SK-N-SH treated with all-trans-retinoic acid at 6 μM for 48 hours (cell line): Measurements from ENCODE around the gene PCED1A.

Source experiments
- ATAC-seq: fragments of 200-7000 bp; cut with Tn5 transposase; 3 replicates; pipeline ENCODE4 v1.9.1; 2020; ENCODE audit warnings: mild to moderate bottlenecking, moderate library complexity
- ARNTL ChIP-seq: fragments of 450-650 bp; formaldehyde crosslinking; IDR thresholded peaks from 2 replicates; pipeline ENCODE4 v1.5.0; 2020; ENCODE audit warnings: low read depth, mild to moderate bottlenecking, moderate library complexity, borderline replicate concordance
- BACH2 ChIP-seq: fragments of 250-450 bp; sonication (Bioruptor Pico); IDR thresholded peaks from 2 replicates; pipeline ENCODE4 v1.9.0; 2021; ENCODE audit warnings: mild to moderate bottlenecking, borderline replicate concordance
- CSDC2 ChIP-seq: fragments of 250-450 bp; sonication (Bioruptor Pico); IDR thresholded peaks from 2 replicates; pipeline ENCODE4 v1.5.0; 2020; ENCODE audit warnings: mild to moderate bottlenecking, moderate library complexity
- ESRRG ChIP-seq: fragments of 250-450 bp; sonication (Bioruptor Pico); IDR thresholded peaks from 2 replicates; pipeline ENCODE4 v1.6.1; 2021; ENCODE audit warnings: mild to moderate bottlenecking
- ISL1 ChIP-seq: fragments of 250-450 bp; sonication (Bioruptor Pico); IDR thresholded peaks from 2 replicates; pipeline ENCODE4 v2.1.2; 2022; ENCODE audit warnings: mild to moderate bottlenecking, moderate library complexity
- OSR1 ChIP-seq: fragments of 250-450 bp; sonication (Bioruptor Pico); IDR thresholded peaks from 2 replicates; pipeline ENCODE4 v1.8.0; 2022; ENCODE audit warnings: moderate library complexity, mild to moderate bottlenecking, inconsistent platforms
- PPARA ChIP-seq: fragments of 250-450 bp; sonication (Bioruptor Pico); IDR thresholded peaks from 2 replicates; pipeline ENCODE4 v1.5.0; 2020; ENCODE audit warnings: mild to moderate bottlenecking, borderline replicate concordance
- RARB ChIP-seq: fragments of 250-450 bp; sonication (Bioruptor Pico); IDR thresholded peaks from 2 replicates; pipeline ENCODE4 v1.8.0; 2021; ENCODE audit warnings: mild to moderate bottlenecking, moderate library complexity
- SNAI2 ChIP-seq: fragments of 250-450 bp; sonication (Bioruptor Pico); IDR thresholded peaks from 2 replicates; pipeline ENCODE4 v1.5.0; 2020; ENCODE audit warnings: mild to moderate bottlenecking, moderate library complexity
- TCF4 ChIP-seq: fragments of 250-450 bp; sonication (Bioruptor Pico); IDR thresholded peaks from 2 replicates; pipeline ENCODE4 v1.8.0; 2021; ENCODE audit warnings: mild to moderate bottlenecking, moderate library complexity, borderline replicate concordance
- ZC3H10 ChIP-seq: fragments of 250-450 bp; sonication (Bioruptor Pico); IDR thresholded peaks from 2 replicates; pipeline ENCODE4 v1.5.1; 2021; ENCODE audit warnings: mild to moderate bottlenecking, moderate library complexity
- ZFP3 ChIP-seq: fragments of 250-450 bp; sonication (Bioruptor Pico); IDR thresholded peaks from 2 replicates; pipeline ENCODE4 v1.5.0; 2020; ENCODE audit warnings: mild to moderate bottlenecking, moderate library complexity
- ZFP30 ChIP-seq: fragments of 450-650 bp; formaldehyde crosslinking; IDR thresholded peaks from 2 replicates; pipeline ENCODE4 v1.5.0; 2022; ENCODE audit warnings: mild to moderate bottlenecking, moderate library complexity
- ZNF565 ChIP-seq: fragments of 450-650 bp; formaldehyde crosslinking; conservative IDR thresholded peaks from 2 replicates; pipeline ENCODE4 v1.5.0; 2020; ENCODE audit warnings: low read depth, mild to moderate bottlenecking, moderate library complexity
- ZNF70 ChIP-seq: fragments of 450-650 bp; formaldehyde crosslinking; IDR thresholded peaks from 2 replicates; pipeline ENCODE4 v1.5.0; 2020; ENCODE audit warnings: mild to moderate bottlenecking, moderate library complexity
- ZNF8 ChIP-seq: fragments of 450-650 bp; formaldehyde crosslinking; IDR thresholded peaks from 2 replicates; pipeline ENCODE4 v1.5.0; 2020; ENCODE audit warnings: mild to moderate bottlenecking, moderate library complexity
- TF ChIP-seq, protein P1 (sequence below): fragments of 250-450 bp; sonication (Bioruptor Pico); IDR thresholded peaks from 2 replicates; pipeline ENCODE4 v1.5.0; 2020; ENCODE audit warnings: mild to moderate bottlenecking, moderate library complexity
- TF ChIP-seq, protein P2 (sequence below): fragments of 250-450 bp; sonication (Bioruptor Pico); IDR thresholded peaks from 2 replicates; pipeline ENCODE4 v1.5.1; 2021; ENCODE audit warnings: mild to moderate bottlenecking, moderate library complexity
- TF ChIP-seq, protein P3 (sequence below): fragments of 250-450 bp; sonication (Bioruptor Pico); IDR thresholded peaks from 2 replicates; pipeline ENCODE4 v1.5.1; 2020; ENCODE audit warnings: low read depth, mild to moderate bottlenecking, moderate library complexity
- TF ChIP-seq, protein P4 (sequence below): fragments of 250-450 bp; sonication (Bioruptor Pico); IDR thresholded peaks from 2 replicates; pipeline ENCODE4 v1.8.0; 2021; ENCODE audit warnings: low read depth, mild to moderate bottlenecking, moderate library complexity, borderline replicate concordance

The PCED1A gene

DNA sequence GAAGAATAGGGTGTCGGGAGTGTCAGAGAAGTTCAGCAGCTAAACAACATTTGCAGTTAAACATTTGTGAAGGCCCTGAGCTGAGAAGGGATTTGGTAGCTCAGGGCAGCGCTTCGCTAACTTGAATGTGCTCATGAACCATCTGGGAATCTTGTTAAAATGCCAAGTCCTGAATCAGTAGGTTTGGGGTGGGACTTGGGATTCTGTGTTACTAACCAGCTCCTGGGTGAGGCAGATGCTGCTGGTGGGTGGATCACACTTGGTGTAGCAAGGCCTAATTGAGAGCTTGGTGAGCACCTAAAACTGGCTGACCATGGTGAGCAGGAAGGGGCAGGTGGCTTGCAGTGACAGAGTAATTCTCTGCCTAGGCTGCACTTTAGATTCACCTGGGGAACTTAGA is 38.7 kb upstream of the PCED1A start:
- ATAC-seq, result peak; percentile 52
- TF ChIP-seq BACH2 (CRISPR knock-in tag), result no peak
- TF ChIP-seq, protein P1, sequence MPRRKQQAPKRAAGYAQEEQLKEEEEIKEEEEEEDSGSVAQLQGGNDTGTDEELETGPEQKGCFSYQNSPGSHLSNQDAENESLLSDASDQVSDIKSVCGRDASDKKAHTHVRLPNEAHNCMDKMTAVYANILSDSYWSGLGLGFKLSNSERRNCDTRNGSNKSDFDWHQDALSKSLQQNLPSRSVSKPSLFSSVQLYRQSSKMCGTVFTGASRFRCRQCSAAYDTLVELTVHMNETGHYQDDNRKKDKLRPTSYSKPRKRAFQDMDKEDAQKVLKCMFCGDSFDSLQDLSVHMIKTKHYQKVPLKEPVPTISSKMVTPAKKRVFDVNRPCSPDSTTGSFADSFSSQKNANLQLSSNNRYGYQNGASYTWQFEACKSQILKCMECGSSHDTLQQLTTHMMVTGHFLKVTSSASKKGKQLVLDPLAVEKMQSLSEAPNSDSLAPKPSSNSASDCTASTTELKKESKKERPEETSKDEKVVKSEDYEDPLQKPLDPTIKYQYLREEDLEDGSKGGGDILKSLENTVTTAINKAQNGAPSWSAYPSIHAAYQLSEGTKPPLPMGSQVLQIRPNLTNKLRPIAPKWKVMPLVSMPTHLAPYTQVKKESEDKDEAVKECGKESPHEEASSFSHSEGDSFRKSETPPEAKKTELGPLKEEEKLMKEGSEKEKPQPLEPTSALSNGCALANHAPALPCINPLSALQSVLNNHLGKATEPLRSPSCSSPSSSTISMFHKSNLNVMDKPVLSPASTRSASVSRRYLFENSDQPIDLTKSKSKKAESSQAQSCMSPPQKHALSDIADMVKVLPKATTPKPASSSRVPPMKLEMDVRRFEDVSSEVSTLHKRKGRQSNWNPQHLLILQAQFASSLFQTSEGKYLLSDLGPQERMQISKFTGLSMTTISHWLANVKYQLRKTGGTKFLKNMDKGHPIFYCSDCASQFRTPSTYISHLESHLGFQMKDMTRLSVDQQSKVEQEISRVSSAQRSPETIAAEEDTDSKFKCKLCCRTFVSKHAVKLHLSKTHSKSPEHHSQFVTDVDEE (CRISPR knock-in tag), result no peak
- no peak for TF ChIP-seq OSR1
- TF ChIP-seq ZNF565 (CRISPR knock-in tag), result no peak
- no peak for TF ChIP-seq ZNF70 (CRISPR knock-in tag)
- TF ChIP-seq ESRRG, result no peak
- TF ChIP-seq TCF4 (CRISPR knock-in tag), result no peak
- no peak for TF ChIP-seq ZNF8 (CRISPR knock-in tag)
- no peak for TF ChIP-seq CSDC2 (CRISPR knock-in tag)
- no peak for TF ChIP-seq RARB (CRISPR knock-in tag)
- no peak for TF ChIP-seq ISL1 (CRISPR knock-in tag)
- TF ChIP-seq, protein P2, sequence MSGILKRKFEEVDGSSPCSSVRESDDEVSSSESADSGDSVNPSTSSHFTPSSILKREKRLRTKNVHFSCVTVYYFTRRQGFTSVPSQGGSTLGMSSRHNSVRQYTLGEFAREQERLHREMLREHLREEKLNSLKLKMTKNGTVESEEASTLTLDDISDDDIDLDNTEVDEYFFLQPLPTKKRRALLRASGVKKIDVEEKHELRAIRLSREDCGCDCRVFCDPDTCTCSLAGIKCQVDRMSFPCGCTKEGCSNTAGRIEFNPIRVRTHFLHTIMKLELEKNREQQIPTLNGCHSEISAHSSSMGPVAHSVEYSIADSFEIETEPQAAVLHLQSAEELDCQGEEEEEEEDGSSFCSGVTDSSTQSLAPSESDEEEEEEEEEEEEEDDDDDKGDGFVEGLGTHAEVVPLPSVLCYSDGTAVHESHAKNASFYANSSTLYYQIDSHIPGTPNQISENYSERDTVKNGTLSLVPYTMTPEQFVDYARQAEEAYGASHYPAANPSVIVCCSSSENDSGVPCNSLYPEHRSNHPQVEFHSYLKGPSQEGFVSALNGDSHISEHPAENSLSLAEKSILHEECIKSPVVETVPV (CRISPR knock-in tag), result no peak
- TF ChIP-seq ARNTL (CRISPR knock-in tag), result no peak
- TF ChIP-seq PPARA (CRISPR knock-in tag), result no peak
- TF ChIP-seq, protein P3, sequence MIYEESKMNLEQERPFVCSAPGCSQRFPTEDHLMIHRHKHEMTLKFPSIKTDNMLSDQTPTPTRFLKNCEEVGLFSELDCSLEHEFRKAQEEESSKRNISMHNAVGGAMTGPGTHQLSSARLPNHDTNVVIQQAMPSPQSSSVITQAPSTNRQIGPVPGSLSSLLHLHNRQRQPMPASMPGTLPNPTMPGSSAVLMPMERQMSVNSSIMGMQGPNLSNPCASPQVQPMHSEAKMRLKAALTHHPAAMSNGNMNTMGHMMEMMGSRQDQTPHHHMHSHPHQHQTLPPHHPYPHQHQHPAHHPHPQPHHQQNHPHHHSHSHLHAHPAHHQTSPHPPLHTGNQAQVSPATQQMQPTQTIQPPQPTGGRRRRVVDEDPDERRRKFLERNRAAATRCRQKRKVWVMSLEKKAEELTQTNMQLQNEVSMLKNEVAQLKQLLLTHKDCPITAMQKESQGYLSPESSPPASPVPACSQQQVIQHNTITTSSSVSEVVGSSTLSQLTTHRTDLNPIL (CRISPR knock-in tag), result no peak
- TF ChIP-seq, protein P4, sequence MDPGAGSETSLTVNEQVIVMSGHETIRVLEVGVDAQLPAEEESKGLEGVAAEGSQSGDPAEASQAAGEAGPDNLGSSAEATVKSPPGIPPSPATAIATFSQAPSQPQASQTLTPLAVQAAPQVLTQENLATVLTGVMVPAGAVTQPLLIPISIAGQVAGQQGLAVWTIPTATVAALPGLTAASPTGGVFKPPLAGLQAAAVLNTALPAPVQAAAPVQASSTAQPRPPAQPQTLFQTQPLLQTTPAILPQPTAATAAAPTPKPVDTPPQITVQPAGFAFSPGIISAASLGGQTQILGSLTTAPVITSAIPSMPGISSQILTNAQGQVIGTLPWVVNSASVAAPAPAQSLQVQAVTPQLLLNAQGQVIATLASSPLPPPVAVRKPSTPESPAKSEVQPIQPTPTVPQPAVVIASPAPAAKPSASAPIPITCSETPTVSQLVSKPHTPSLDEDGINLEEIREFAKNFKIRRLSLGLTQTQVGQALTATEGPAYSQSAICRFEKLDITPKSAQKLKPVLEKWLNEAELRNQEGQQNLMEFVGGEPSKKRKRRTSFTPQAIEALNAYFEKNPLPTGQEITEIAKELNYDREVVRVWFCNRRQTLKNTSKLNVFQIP (CRISPR knock-in tag), result no peak
- no peak for TF ChIP-seq SNAI2 (CRISPR knock-in tag)
- TF ChIP-seq ZFP30 (CRISPR knock-in tag), result no peak

DNA sequence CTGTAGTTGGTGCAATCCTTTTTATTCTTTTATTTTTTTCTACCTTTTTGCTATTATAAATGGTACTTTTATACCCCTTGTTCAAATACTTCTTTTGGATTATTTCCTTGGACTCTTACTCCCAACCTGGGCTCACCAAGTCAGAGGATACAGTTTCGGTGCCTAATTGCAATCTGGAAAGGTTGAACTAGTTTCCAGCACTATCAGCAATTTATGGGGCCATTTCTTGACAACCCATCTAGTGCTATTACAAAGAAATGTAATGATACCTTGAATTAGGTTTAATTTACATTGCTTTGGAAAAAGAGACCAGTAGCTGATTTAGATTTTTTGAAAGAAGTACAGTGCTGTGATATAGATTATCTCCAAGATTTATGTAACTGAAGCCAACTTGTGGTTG is 38.1 kb upstream of the PCED1A start:
- ATAC-seq, result no peak
- no peak for TF ChIP-seq ZFP3 (CRISPR knock-in tag)
- TF ChIP-seq ZNF8 (CRISPR knock-in tag), result no peak
- TF ChIP-seq, protein P4 (CRISPR knock-in tag), result no peak
- TF ChIP-seq, protein P3 (CRISPR knock-in tag), result no peak
- no peak for TF ChIP-seq TCF4 (CRISPR knock-in tag)
- TF ChIP-seq ZFP30 (CRISPR knock-in tag), result no peak
- TF ChIP-seq RARB (CRISPR knock-in tag), result no peak
- no peak for TF ChIP-seq ARNTL (CRISPR knock-in tag)
- no peak for TF ChIP-seq ZC3H10 (CRISPR knock-in tag)
- TF ChIP-seq, all 23 proteins: peak for 0
